ENCODE measurements around the gene MTCL1. TPM values are rescaled to one million over a fixed set of nuclear protein-coding genes. Genes with fewer than 3 reads are reported as not detected.

Gene MTCL1
- total and polyA plus RNA-seq, 2 donors: 11.0 to 15.9 TPM

DNA sequence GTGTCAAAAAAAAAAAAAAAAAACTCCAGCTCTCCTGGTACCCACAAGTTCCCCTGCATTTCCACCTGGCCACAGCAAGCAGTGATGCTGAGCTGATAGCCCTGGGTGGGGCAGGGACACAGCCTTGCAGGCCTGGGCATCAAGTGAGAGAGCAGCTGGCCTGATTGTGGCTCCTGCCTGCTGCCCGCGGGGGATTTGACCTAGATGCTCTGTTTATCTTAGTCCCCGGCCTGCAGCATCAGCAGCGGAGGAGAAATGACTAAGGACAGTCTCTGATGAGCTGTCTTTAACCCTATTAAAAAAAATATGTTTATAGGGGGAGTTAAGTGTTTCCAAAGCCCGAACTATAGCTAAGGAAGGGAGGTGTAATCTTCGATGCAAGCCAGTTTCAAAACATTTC lies 102.6 kb downstream of the MTCL1 start:
- DNase-seq (ENCODE audit: low read depth in 6 of 9, low spot score in 9 of 9): no peak
- Histone ChIP-seq H3K4me3 (ENCODE audit: low read length in 2 of 2) (no peak overlapping the region), H3K4me1 (ENCODE audit: control insufficient read depth in 2 of 2, insufficient read depth in 2 of 2, low read length in 2 of 2) (peaks cover 11 to 22% of the 10 kb centered on the region in 2 donors), H3K9me3 (ENCODE audit: control insufficient read depth in 2 of 2, insufficient read depth in 1 of 2, low read length in 1 of 2) (no peaks in the 10 kb centered on the region), H3K36me3 (ENCODE audit: control insufficient read depth in 2 of 2, insufficient read depth in 2 of 2, low read length in 1 of 2) (no peaks in the 10 kb centered on the region), H3K27me3 (ENCODE audit: control insufficient read depth in 2 of 2, insufficient read depth in 1 of 2, low read length in 1 of 2) (no peaks in the 10 kb centered on the region), H3K27ac (ENCODE audit: low read depth in 1 of 2, low read length in 1 of 2) (no peak overlapping the region)
- 96% methylated on average over 6 of the region's 6 CpGs for WGBS

DNA sequence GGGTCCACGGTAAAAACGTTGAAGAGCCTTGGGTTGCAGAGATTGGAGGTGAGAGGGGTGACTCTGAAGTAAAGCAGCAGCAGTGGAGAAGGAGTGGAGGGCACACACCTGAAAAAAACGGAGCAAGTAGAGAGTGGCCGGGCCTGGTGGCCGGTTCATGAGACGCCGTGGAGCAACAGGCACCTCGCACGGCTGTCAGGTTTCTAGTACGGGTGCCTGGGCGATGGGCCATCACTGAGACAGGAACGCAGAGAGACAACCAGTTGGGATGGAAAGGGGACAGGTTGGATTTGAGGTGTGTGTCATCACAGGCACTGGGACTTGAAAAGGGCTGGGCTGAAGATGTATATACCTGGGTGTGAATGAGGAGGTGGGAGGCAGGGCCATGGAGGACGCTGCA lies 104.2 kb downstream of the MTCL1 start:
- no peaks in the 10 kb centered on the region for H3K27me3 ChIP-seq (ENCODE audit: control insufficient read depth in 2 of 2, insufficient read depth in 1 of 2, low read length in 1 of 2)
- peaks cover 11 to 22% of the 10 kb centered on the region in 2 donors for H3K4me1 ChIP-seq (ENCODE audit: control insufficient read depth in 2 of 2, insufficient read depth in 2 of 2, low read length in 2 of 2)
- DNase-seq (ENCODE audit: low read depth in 6 of 9, low spot score in 9 of 9): no peak
- H3K36me3 ChIP-seq (ENCODE audit: control insufficient read depth in 2 of 2, insufficient read depth in 2 of 2, low read length in 1 of 2): no peaks in the 10 kb centered on the region
- no peak overlapping the region for H3K27ac ChIP-seq (ENCODE audit: low read depth in 1 of 2, low read length in 1 of 2)
- no peaks in the 10 kb centered on the region for H3K9me3 ChIP-seq (ENCODE audit: control insufficient read depth in 2 of 2, insufficient read depth in 1 of 2, low read length in 1 of 2)
- 97% methylated on average over 13 of the region's 13 CpGs for WGBS
- no peak overlapping the region for H3K4me3 ChIP-seq (ENCODE audit: low read length in 2 of 2)

DNA sequence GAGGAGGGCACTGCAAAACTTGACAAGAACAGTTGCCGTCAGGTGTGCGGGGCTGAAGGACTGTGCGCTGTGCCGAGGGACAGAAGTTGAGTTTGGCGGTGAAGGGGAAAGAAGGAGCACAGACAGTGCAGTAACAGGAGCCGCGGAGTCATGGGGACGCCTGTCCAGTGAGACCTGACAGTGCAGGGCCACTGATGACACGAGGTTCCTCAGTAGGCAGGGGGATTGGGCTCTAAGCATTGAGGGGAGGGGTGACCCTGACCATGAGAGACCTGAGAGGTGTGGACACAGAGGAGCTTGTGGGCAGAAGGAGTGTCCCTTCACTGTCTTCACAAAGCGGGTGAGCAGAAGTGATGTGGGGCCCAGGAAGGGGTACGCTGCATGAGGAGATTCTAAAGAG lies 104.8 kb downstream of the MTCL1 start:
- H3K9me3 ChIP-seq (ENCODE audit: control insufficient read depth in 2 of 2, insufficient read depth in 1 of 2, low read length in 1 of 2): no peaks in the 10 kb centered on the region
- H3K4me1 ChIP-seq (ENCODE audit: control insufficient read depth in 2 of 2, insufficient read depth in 2 of 2, low read length in 2 of 2): peaks cover 11 to 22% of the 10 kb centered on the region in 2 donors
- WGBS: 97% methylated on average over 11 of the region's 11 CpGs
- H3K36me3 ChIP-seq (ENCODE audit: control insufficient read depth in 2 of 2, insufficient read depth in 2 of 2, low read length in 1 of 2): no peaks in the 10 kb centered on the region
- no peak overlapping the region for H3K4me3 ChIP-seq (ENCODE audit: low read length in 2 of 2)
- H3K27me3 ChIP-seq (ENCODE audit: control insufficient read depth in 2 of 2, insufficient read depth in 1 of 2, low read length in 1 of 2): no peaks in the 10 kb centered on the region
- H3K27ac ChIP-seq (ENCODE audit: low read depth in 1 of 2, low read length in 1 of 2): no peak overlapping the region
- DNase-seq (ENCODE audit: low read depth in 6 of 9, low spot score in 9 of 9): no peak

DNA sequence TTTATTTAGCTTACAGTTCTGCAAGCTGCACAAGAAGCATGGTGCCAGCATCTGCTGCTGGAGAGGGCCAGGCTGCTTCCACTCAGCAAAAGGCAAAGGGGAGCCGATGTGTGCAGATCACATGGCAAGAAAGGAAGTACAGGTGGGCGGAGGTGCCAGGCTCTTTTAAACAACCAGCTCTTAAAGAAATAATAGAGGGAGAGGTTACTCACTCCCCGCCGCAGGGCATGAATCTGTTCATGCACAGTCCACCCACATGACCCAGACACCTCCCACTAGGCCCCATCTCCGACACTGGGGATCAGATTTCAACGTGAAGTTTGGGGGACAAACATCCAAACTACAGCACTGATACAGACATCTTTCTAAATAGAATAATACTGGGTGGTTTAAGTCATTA lies 105.8 kb downstream of the MTCL1 start:
- no peaks in the 10 kb centered on the region for H3K27me3 ChIP-seq (ENCODE audit: control insufficient read depth in 2 of 2, insufficient read depth in 1 of 2, low read length in 1 of 2)
- H3K36me3 ChIP-seq (ENCODE audit: control insufficient read depth in 2 of 2, insufficient read depth in 2 of 2, low read length in 1 of 2): no peaks in the 10 kb centered on the region
- no peak overlapping the region for H3K27ac ChIP-seq (ENCODE audit: low read depth in 1 of 2, low read length in 1 of 2)
- peaks cover 11 to 22% of the 10 kb centered on the region in 2 donors for H3K4me1 ChIP-seq (ENCODE audit: control insufficient read depth in 2 of 2, insufficient read depth in 2 of 2, low read length in 2 of 2)
- H3K9me3 ChIP-seq (ENCODE audit: control insufficient read depth in 2 of 2, insufficient read depth in 1 of 2, low read length in 1 of 2): no peaks in the 10 kb centered on the region
- 88% methylated on average over 6 of the region's 6 CpGs for WGBS
- no peak overlapping the region for H3K4me3 ChIP-seq (ENCODE audit: low read length in 2 of 2)
- no peak for DNase-seq (ENCODE audit: low read depth in 6 of 9, low spot score in 9 of 9)

DNA sequence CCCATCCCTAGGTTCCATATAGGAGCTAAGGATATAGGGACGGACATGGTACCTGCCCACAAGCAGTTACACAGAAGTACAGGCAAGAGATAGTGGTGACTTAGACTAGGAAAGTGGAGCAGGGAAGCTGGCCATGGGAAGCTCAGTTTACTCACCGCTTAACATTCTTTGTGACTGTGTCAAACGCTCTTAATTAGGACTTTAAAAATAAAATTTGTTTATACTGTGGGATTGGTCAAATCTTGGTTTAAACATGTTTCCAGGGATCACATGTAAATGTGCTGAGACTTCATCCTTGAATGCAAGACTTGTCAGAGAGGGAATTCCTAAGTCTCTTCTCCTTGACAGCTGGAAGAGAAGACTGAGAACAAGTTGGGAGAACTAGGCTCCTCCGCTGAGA lies 107.3 kb downstream of the MTCL1 start:
- DNase-seq (ENCODE audit: low read depth in 6 of 9, low spot score in 9 of 9): no peak
- Histone ChIP-seq H3K4me3 (ENCODE audit: low read length in 2 of 2) (no peak overlapping the region), H3K4me1 (ENCODE audit: control insufficient read depth in 2 of 2, insufficient read depth in 2 of 2, low read length in 2 of 2) (peaks cover 1 to 7% of the 10 kb centered on the region in 2 donors), H3K36me3 (ENCODE audit: control insufficient read depth in 2 of 2, insufficient read depth in 2 of 2, low read length in 1 of 2) (no peaks in the 10 kb centered on the region), H3K27ac (ENCODE audit: low read depth in 1 of 2, low read length in 1 of 2) (no peak overlapping the region), H3K27me3 (ENCODE audit: control insufficient read depth in 2 of 2, insufficient read depth in 1 of 2, low read length in 1 of 2) (no peaks in the 10 kb centered on the region), H3K9me3 (ENCODE audit: control insufficient read depth in 2 of 2, insufficient read depth in 1 of 2, low read length in 1 of 2) (no peaks in the 10 kb centered on the region)
- WGBS: 97% methylated on average over 4 of the region's 4 CpGs

DNA sequence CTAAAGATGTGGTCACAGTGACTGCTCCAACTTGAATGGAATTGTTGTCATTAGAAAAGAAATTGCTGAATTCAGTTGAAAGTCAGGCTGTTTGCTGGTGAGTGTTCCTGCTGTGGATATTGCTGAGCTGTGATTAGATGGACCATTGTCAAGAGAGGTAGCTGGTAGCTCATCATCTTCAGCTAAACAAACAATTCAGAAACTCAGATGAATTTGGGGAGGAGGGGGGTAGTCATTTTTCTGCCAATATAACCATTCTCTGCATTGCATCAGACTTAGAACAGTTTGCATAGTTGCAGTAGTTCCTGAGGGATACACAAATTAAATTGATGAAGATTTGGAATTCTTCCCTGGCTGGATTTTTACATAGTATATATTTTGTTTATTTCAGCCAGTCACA lies 108.3 kb downstream of the MTCL1 start:
- Histone ChIP-seq H3K4me1 (ENCODE audit: control insufficient read depth in 2 of 2, insufficient read depth in 2 of 2, low read length in 2 of 2) (peaks cover 0 to 3% of the 10 kb centered on the region in 2 donors), H3K36me3 (ENCODE audit: control insufficient read depth in 2 of 2, insufficient read depth in 2 of 2, low read length in 1 of 2) (no peaks in the 10 kb centered on the region), H3K27me3 (ENCODE audit: control insufficient read depth in 2 of 2, insufficient read depth in 1 of 2, low read length in 1 of 2) (no peaks in the 10 kb centered on the region), H3K27ac (ENCODE audit: low read depth in 1 of 2, low read length in 1 of 2) (no peak overlapping the region), H3K4me3 (ENCODE audit: low read length in 2 of 2) (no peak overlapping the region), H3K9me3 (ENCODE audit: control insufficient read depth in 2 of 2, insufficient read depth in 1 of 2, low read length in 1 of 2) (no peaks in the 10 kb centered on the region)
- DNase-seq (ENCODE audit: low read depth in 6 of 9, low spot score in 9 of 9): no peak

DNA sequence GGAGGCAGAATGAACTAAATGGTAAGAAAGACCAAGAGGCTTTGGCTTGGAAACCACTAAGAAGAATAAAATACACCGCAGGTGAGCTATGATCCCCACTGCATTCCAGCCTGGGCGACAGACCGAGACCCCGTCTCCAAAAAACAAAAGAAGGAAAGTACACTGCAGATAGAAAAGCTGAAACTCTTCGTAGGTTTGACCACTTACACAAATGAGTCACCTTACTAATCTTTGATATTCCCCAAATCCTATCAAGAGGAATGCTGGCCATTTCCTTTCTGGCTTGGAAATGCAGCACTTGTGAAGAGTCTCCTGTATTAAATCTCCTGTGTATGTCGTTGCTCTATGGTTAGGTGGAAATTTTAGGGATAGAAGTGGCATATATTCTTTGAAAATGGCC lies 108.8 kb downstream of the MTCL1 start:
- no peaks in the 10 kb centered on the region for H3K27me3 ChIP-seq (ENCODE audit: control insufficient read depth in 2 of 2, insufficient read depth in 1 of 2, low read length in 1 of 2)
- no peak overlapping the region for H3K4me3 ChIP-seq (ENCODE audit: low read length in 2 of 2)
- H3K27ac ChIP-seq (ENCODE audit: low read depth in 1 of 2, low read length in 1 of 2): no peak overlapping the region
- H3K4me1 ChIP-seq (ENCODE audit: control insufficient read depth in 2 of 2, insufficient read depth in 2 of 2, low read length in 2 of 2): peaks cover 0 to 3% of the 10 kb centered on the region in 2 donors
- no peaks in the 10 kb centered on the region for H3K9me3 ChIP-seq (ENCODE audit: control insufficient read depth in 2 of 2, insufficient read depth in 1 of 2, low read length in 1 of 2)
- no peaks in the 10 kb centered on the region for H3K36me3 ChIP-seq (ENCODE audit: control insufficient read depth in 2 of 2, insufficient read depth in 2 of 2, low read length in 1 of 2)
- no peak for DNase-seq (ENCODE audit: low read depth in 6 of 9, low spot score in 9 of 9)
- 97% methylated on average over 6 of the region's 6 CpGs for WGBS

DNA sequence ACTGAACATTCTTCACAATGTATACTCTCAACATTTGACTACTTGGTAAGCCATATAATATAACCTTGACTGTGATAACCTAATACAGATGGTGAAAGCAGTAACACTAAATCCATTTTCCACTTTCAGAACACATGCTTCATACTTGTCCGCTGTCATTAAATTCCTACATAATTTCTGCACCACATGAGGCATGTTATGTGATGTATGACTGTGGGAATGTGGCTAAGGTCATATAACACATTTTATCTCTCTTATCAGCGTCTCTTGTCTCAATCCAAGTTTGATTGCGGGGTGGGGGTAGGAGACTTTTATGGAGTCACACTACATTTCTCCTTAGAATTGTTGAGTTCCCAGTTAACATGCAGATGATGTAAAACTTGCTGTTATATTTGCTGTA lies 110.9 kb downstream of the MTCL1 start:
- Histone ChIP-seq H3K36me3 (ENCODE audit: control insufficient read depth in 2 of 2, insufficient read depth in 2 of 2, low read length in 1 of 2) (no peaks in the 10 kb centered on the region), H3K4me3 (ENCODE audit: low read length in 2 of 2) (no peak overlapping the region), H3K27ac (ENCODE audit: low read depth in 1 of 2, low read length in 1 of 2) (no peak overlapping the region), H3K4me1 (ENCODE audit: control insufficient read depth in 2 of 2, insufficient read depth in 2 of 2, low read length in 2 of 2) (peaks cover 0 to 9% of the 10 kb centered on the region in 2 donors), H3K9me3 (ENCODE audit: control insufficient read depth in 2 of 2, insufficient read depth in 1 of 2, low read length in 1 of 2) (no peaks in the 10 kb centered on the region), H3K27me3 (ENCODE audit: control insufficient read depth in 2 of 2, insufficient read depth in 1 of 2, low read length in 1 of 2) (no peaks in the 10 kb centered on the region)
- DNase-seq (ENCODE audit: low read depth in 6 of 9, low spot score in 9 of 9): no peak
- 98% methylated on average over 3 of the region's 3 CpGs for WGBS

DNA sequence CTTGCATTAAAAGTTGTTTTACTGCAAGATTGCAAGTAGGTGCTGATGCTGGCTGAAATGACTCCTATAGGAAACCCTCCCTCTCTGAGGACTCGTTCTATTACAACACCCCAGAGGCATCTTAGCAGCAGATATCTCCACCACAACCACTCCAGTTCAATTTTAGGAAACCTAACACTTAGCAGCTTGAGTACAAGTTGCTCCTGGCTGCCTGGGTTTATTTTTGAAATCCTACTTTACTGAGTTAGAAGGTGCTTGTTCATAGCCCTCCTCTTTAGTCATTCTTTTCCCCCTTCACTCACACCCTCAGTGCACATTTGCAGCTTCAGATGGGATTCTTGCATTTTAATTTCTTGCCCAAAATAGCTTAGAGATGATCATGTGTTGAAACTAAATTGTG lies 111.5 kb downstream of the MTCL1 start:
- Histone ChIP-seq H3K27ac (ENCODE audit: low read depth in 1 of 2, low read length in 1 of 2) (no peak overlapping the region), H3K9me3 (ENCODE audit: control insufficient read depth in 2 of 2, insufficient read depth in 1 of 2, low read length in 1 of 2) (no peaks in the 10 kb centered on the region), H3K4me1 (ENCODE audit: control insufficient read depth in 2 of 2, insufficient read depth in 2 of 2, low read length in 2 of 2) (peaks cover 0 to 9% of the 10 kb centered on the region in 2 donors), H3K36me3 (ENCODE audit: control insufficient read depth in 2 of 2, insufficient read depth in 2 of 2, low read length in 1 of 2) (no peaks in the 10 kb centered on the region), H3K4me3 (ENCODE audit: low read length in 2 of 2) (no peak overlapping the region), H3K27me3 (ENCODE audit: control insufficient read depth in 2 of 2, insufficient read depth in 1 of 2, low read length in 1 of 2) (no peaks in the 10 kb centered on the region)
- DNase-seq (ENCODE audit: low read depth in 6 of 9, low spot score in 9 of 9): no peak
- 52% methylated on average over 1 of the region's 1 CpG for WGBS

DNA sequence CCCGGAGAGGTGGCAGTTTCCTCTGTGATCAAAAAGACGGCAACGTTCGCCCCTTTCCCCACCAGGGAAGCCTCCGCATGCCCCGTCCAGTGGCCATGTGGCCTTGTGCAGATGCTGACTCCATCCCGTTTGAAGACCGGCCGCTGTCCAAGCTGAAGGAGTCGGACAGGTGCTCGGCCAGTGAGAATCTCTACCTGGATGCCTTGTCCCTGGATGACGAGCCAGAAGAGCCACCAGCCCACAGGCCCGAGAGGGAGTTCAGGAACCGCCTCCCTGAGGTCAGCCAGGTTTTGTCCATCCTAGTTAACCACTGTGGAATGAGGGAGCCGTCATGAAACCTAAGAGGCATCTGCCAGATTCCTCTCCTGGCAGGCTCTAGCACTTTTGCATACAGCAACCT lies 113.6 kb downstream of the MTCL1 start:
- H3K36me3 ChIP-seq (ENCODE audit: control insufficient read depth in 2 of 2, insufficient read depth in 2 of 2, low read length in 1 of 2): no peaks in the 10 kb centered on the region
- H3K27ac ChIP-seq (ENCODE audit: low read depth in 1 of 2, low read length in 1 of 2): no peak overlapping the region
- no peaks in the 10 kb centered on the region for H3K9me3 ChIP-seq (ENCODE audit: control insufficient read depth in 2 of 2, insufficient read depth in 1 of 2, low read length in 1 of 2)
- WGBS: 96% methylated on average over 15 of the region's 15 CpGs
- DNase-seq (ENCODE audit: low read depth in 6 of 9, low spot score in 9 of 9): no peak
- H3K4me1 ChIP-seq (ENCODE audit: control insufficient read depth in 2 of 2, insufficient read depth in 2 of 2, low read length in 2 of 2): peaks cover 0 to 9% of the 10 kb centered on the region in 2 donors
- H3K4me3 ChIP-seq (ENCODE audit: low read length in 2 of 2): no peak overlapping the region
- H3K27me3 ChIP-seq (ENCODE audit: control insufficient read depth in 2 of 2, insufficient read depth in 1 of 2, low read length in 1 of 2): no peaks in the 10 kb centered on the region

All from thymus (tissue), 11 donors.